Measurements from ENCODE around the gene UCHL1. TPM values are rescaled to one million over a fixed set of nuclear protein-coding genes. Genes with fewer than 3 reads are reported as not detected.

UCHL1 gene
- total and polyA plus RNA-seq, 2 of the 13 experiments (the other 11 are each of a cell fraction or from before 2014, with no cell fraction given), result not detected

- no peak overlapping the region for H2AFZ ChIP-seq (ENCODE audit: low read length)
- ChIA-PET CTCF (ENCODE audit: low intra/inter-chr PET ratio, low total read pairs) (no interaction called here), POLR2A (no interaction called here)
- BruUV-seq (replicated peaks), result no TSS peak
- no peak for DNase-seq (ENCODE audit: low spot score)
- no peak overlapping the region for H3K9ac ChIP-seq (ENCODE audit: insufficient read depth, low read depth, low read length)
- H3K27me3 ChIP-seq (ENCODE audit: control insufficient read depth in 1 of 2, insufficient read depth in 2 of 2, low read length in 2 of 2), result peaks cover 0 to 9% of the 10 kb centered on the region in 2 experiments; a peak in 2 of 5 replicates
- H3K27ac ChIP-seq (ENCODE audit: extremely low read length, insufficient read depth, low read length), result no peak overlapping the region
- no peaks in the 10 kb centered on the region for H3K79me2 ChIP-seq (ENCODE audit: insufficient read depth, low read length)
- H3K9me3 ChIP-seq (ENCODE audit: low read length), result no peaks in the 10 kb centered on the region
- no peak for FAIRE-seq
- ATAC-seq, result no peak
- in situ Hi-C loops (cut with HindIII; ENCODE audit: extremely low pct_ligation_motif_present, low pct_unique_long_range_greater_than_20kb) (loop anchor here (5.0 kb wide), 1 partner anchor 364 kb away; no protein-coding TSS in a partner anchor), intact Hi-C loops (cut with micrococcal nuclease; ENCODE audit: unreplicated experiment) (no loop called here)
- no peaks in the 10 kb centered on the region for H3K36me3 ChIP-seq (replicated peaks in 1 of 2; ENCODE audit: control insufficient read depth in 1 of 2, insufficient read depth in 2 of 2, low read length in 2 of 2)
- 16% methylated on average over 9 of the region's 10 CpGs for WGBS (ENCODE audit: low lambda C conversion rate)
- H4K20me1 ChIP-seq (ENCODE audit: insufficient read depth, low read length), result no peaks in the 10 kb centered on the region
- H3K4me1 ChIP-seq (ENCODE audit: insufficient read depth, low read length), result no peaks in the 10 kb centered on the region
- TF ChIP-seq KLF13 (CRISPR knock-in tag; IDR thresholded peaks at IDR 0.05), result no peak
- no peak overlapping the region for H3K4me3 ChIP-seq (replicated peaks in 1 of 3; ENCODE audit: insufficient read depth in 1 of 3, low read depth in 2 of 3, low read length in 3 of 3)
- H3K4me2 ChIP-seq (ENCODE audit: low read depth, low read length), result no peak overlapping the region
Observed at GRCh38 chr4:41288254-41288653, 31.5 kb downstream of the UCHL1 start.

DNA sequence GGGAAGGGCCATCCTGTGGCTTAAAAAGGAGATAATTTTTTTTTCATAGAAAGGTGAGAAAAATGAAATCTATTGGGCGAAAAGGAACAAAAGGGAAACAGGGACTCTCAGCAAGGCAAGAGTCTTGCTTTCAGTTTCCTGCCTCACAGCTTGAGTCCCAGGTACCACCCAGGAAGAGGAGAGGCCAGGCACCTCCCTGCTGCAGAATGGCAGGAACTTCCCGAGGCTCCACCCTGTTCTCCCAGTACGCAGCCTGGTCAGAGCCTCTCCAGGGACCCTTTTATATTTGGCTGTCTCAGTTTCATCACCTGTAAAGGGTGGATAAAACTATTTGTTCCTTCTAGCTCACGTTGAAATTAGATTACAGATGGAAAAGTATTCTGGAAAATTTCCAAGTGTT is 33.8 kb downstream of the UCHL1 start:
- H4K20me1 ChIP-seq (ENCODE audit: insufficient read depth, low read length), result no peaks in the 10 kb centered on the region
- CTCF ChIA-PET (ENCODE audit: low intra/inter-chr PET ratio, low total read pairs), result no interaction called here
- no TSS peak for BruUV-seq (replicated peaks)
- TF ChIP-seq PCBP2 (optimal IDR thresholded peaks at IDR 0.05; ENCODE audit: low read depth, low read length, poor library complexity, severe bottlenecking) (no peak), GLI4 (CRISPR knock-in tag; IDR thresholded peaks at IDR 0.05; ENCODE audit: borderline replicate concordance) (no peak), CAMTA2 (CRISPR knock-in tag; IDR thresholded peaks at IDR 0.05; ENCODE audit: borderline replicate concordance) (no peak), ZFP1 (CRISPR knock-in tag; IDR thresholded peaks at IDR 0.05) (no peak), RARG (CRISPR knock-in tag; IDR thresholded peaks at IDR 0.05; ENCODE audit: low read depth) (no peak), ZHX2 (IDR thresholded peaks at IDR 0.05; ENCODE audit: low read depth) (no peak), ZHX2 (CRISPR knock-in tag; IDR thresholded peaks at IDR 0.05; ENCODE audit: borderline replicate concordance) (no peak), ZNF616 (CRISPR knock-in tag; IDR thresholded peaks at IDR 0.05; ENCODE audit: low read depth) (no peak), ATF4 (CRISPR knock-in tag; IDR thresholded peaks at IDR 0.05) (no peak), ZNF558 (CRISPR knock-in tag; IDR thresholded peaks at IDR 0.05; ENCODE audit: borderline replicate concordance) (no peak), TMF1 (CRISPR knock-in tag; IDR thresholded peaks at IDR 0.05; ENCODE audit: low read depth) (no peak)
- TF ChIP-seq, protein P1, sequence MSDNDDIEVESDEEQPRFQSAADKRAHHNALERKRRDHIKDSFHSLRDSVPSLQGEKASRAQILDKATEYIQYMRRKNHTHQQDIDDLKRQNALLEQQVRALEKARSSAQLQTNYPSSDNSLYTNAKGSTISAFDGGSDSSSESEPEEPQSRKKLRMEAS (IDR thresholded peaks at IDR 0.05), result no peak

More for the DNA sequence above, 33.8 kb downstream of the UCHL1 start:
- Histone ChIP-seq H3K79me2 (ENCODE audit: insufficient read depth, low read length) (no peaks in the 10 kb centered on the region), H3K4me2 (ENCODE audit: low read depth, low read length) (no peak overlapping the region), H3K36me3 (replicated peaks in 1 of 2; ENCODE audit: control insufficient read depth in 1 of 2, insufficient read depth in 2 of 2, low read length in 2 of 2) (no peaks in the 10 kb centered on the region), H3K4me1 (ENCODE audit: insufficient read depth, low read length) (no peaks in the 10 kb centered on the region), H3K27ac (ENCODE audit: extremely low read length, insufficient read depth, low read length) (no peak overlapping the region), H3K27me3 (ENCODE audit: control insufficient read depth in 1 of 2, insufficient read depth in 2 of 2, low read length in 2 of 2) (peaks cover 0 to 9% of the 10 kb centered on the region in 2 experiments; a peak in 3 of 5 replicates), H2AFZ (ENCODE audit: low read length) (no peak overlapping the region), H3K4me3 (replicated peaks in 1 of 3; ENCODE audit: insufficient read depth in 1 of 3, low read depth in 2 of 3, low read length in 3 of 3) (no peak overlapping the region), H3K9me3 (ENCODE audit: low read length) (peaks cover 10% of the 10 kb centered on the region), H3K9ac (ENCODE audit: insufficient read depth, low read depth, low read length) (no peak overlapping the region)
- DNase-seq (ENCODE audit: low spot score) (no peak), ATAC-seq (no peak), FAIRE-seq (no peak)
- POLR2A ChIA-PET, result no interaction called here
- intact Hi-C loops (cut with micrococcal nuclease; ENCODE audit: unreplicated experiment) (no loop called here), in situ Hi-C loops (cut with HindIII; ENCODE audit: extremely low pct_ligation_motif_present, low pct_unique_long_range_greater_than_20kb) (no loop called here)
- 3% methylated on average over 4 of the region's 4 CpGs for WGBS (ENCODE audit: low lambda C conversion rate)
